Endothelial cell of umbilical vein (primary cell): Measurements from ENCODE around the gene MRPL33. TPM values are rescaled to one million over a fixed set of nuclear protein-coding genes. Genes with fewer than 3 reads are reported as not detected.
"Not testable (repeated sequence)": the region's sequence is repeated elsewhere in the genome, so short reads cannot be mapped to it uniquely, and the experiment has no call there.

Source experiments
- BruUV-seq: library from RNA; stranded (reverse); fragments of 400-500 nt; replicated peaks from 2 replicates; lab custom pipeline; 2021; lab: Mats Ljungman, UMichigan
- CTCF ChIA-PET: fragments of 300-600, 350-600 bp; sonication (Branson Sonifier 250); formaldehyde crosslinking; loops from one replicate; lab custom pipeline; 2021; ENCODE audit warnings: antibody characterized with exemption, inconsistent platforms; lab: Charles Lee
- POLR2A ChIA-PET: fragments of 300-600, 350-600 bp; sonication (Branson Sonifier 250); formaldehyde crosslinking; loops from one replicate; lab custom pipeline; 2021; ENCODE audit warnings: antibody characterized with exemption, inconsistent platforms; lab: Charles Lee
- DNase-seq: peaks from one replicate; pipeline ENCODE4 v3.0.0-alpha.2; 2011; ENCODE audit warnings: low read depth, low spot score
- FAIRE-seq: peaks from 2 replicates; lab custom pipeline; 2011; peaks lifted over from hg19 to GRCh38; lab: Jason Lieb, UNC
- H2AFZ ChIP-seq: 2 replicates; pipeline ENCODE4 v1.6.0; 2012; ENCODE audit warnings: low read depth, low read length, control low read depth, inconsistent platforms
- H3K27ac ChIP-seq: 2 replicates; pipeline ENCODE4 v1.5.1; 2011; ENCODE audit warnings: low read depth, mild to moderate bottlenecking, control low read depth, low read length, moderate library complexity; ENCODE audit not compliant: insufficient read depth
- H3K27me3 ChIP-seq, 2 experiments: 2 replicates each; pipeline versions ENCODE4 v1.6.0 to v1.6.1; 2011; ENCODE audit warnings: low read length in 2 of 2, mixed read lengths in 1 of 2; ENCODE audit not compliant: control insufficient read depth in 2 of 2, insufficient read depth in 2 of 2
- H3K36me3 ChIP-seq, 2 experiments: 2 replicates in 1 of 2; 3 replicates in 1 of 2; pipeline ENCODE4 v1.5.1; 2011; ENCODE audit warnings: low read length in 2 of 2, mild to moderate bottlenecking in 1 of 2, moderate library complexity in 1 of 2; ENCODE audit not compliant: control insufficient read depth in 2 of 2, insufficient read depth in 2 of 2; ENCODE audit errors: extremely low read depth in 1 of 2
- H3K4me1 ChIP-seq: 3 replicates; pipeline ENCODE4 v1.5.1; 2011; ENCODE audit warnings: mild to moderate bottlenecking, low read length; ENCODE audit not compliant: control insufficient read depth, insufficient read depth; ENCODE audit errors: extremely low read depth
- H3K4me2 ChIP-seq: 2 replicates; pipeline ENCODE4 v1.6.1; 2011; ENCODE audit warnings: low read length, control low read depth, mixed read lengths; ENCODE audit not compliant: insufficient read depth
- H3K4me3 ChIP-seq, 3 experiments: fragments of 200-600 bp in 1 of 3; sonication (generic), shearing (Covaris generic) in 1 of 3; replicated peaks in 1 of 3; 2 replicates each; pipeline ENCODE4 v1.5.1; 2011 to 2016; ENCODE audit warnings: control low read depth in 3 of 3, low read length in 3 of 3, mild to moderate bottlenecking in 2 of 3, inconsistent platforms in 1 of 3, low read depth in 1 of 3, moderate library complexity in 1 of 3; ENCODE audit not compliant: insufficient read depth in 1 of 3
- H3K79me2 ChIP-seq: 2 replicates; pipeline ENCODE4 v1.6.0; 2012; ENCODE audit warnings: low read length, inconsistent platforms; ENCODE audit not compliant: control insufficient read depth, insufficient read depth
- H3K9ac ChIP-seq: replicated peaks from 2 replicates; pipeline ENCODE3; 2011; ENCODE audit warnings: low read length, control low read depth; ENCODE audit not compliant: insufficient read depth; ENCODE audit errors: extremely low read depth
- H3K9me1 ChIP-seq: replicated peaks from 3 replicates; pipeline ENCODE4 v1.6.0; 2011; ENCODE audit warnings: mild to moderate bottlenecking, low read length; ENCODE audit not compliant: control insufficient read depth, insufficient read depth; ENCODE audit errors: extremely low read depth
- H3K9me3 ChIP-seq: replicated peaks from 2 replicates; pipeline ENCODE4 v1.5.1; 2012; ENCODE audit warnings: low read length, inconsistent platforms; ENCODE audit not compliant: control insufficient read depth, insufficient read depth
- H4K20me1 ChIP-seq: replicated peaks from 2 replicates; pipeline ENCODE3; 2011; ENCODE audit warnings: mild to moderate bottlenecking, low read length; ENCODE audit not compliant: control insufficient read depth, insufficient read depth; ENCODE audit errors: extremely low read depth
- CTCF ChIP-seq, 2 donors: IDR thresholded peaks; 1 replicate in 1 of 2; 2 replicates in 1 of 2; pipeline ENCODE4 v1.5.1; 2011; ENCODE audit warnings: low read length in 2 of 2, mild to moderate bottlenecking in 2 of 2, moderate library complexity in 2 of 2, control low read depth in 1 of 2, inconsistent platforms in 1 of 2, low read depth in 1 of 2; ENCODE audit not compliant: insufficient read depth in 1 of 2; ENCODE audit errors: extremely low read depth in 1 of 2
- EZH2 ChIP-seq: IDR thresholded peaks from 2 replicates; pipeline ENCODE4 v1.6.1; 2012; ENCODE audit warnings: borderline replicate concordance, low read depth, mild to moderate bottlenecking, moderate library complexity, low read length, inconsistent platforms; ENCODE audit not compliant: severe bottlenecking
- FOS ChIP-seq: IDR thresholded peaks from 2 replicates; pipeline ENCODE4 v1.6.1; 2011; ENCODE audit warnings: mild to moderate bottlenecking, low read length, moderate library complexity, borderline replicate concordance; ENCODE audit not compliant: insufficient read depth
- GATA2 ChIP-seq: IDR thresholded peaks from 2 replicates; pipeline ENCODE4 v1.7.0; 2011; ENCODE audit warnings: low read depth, mild to moderate bottlenecking, moderate library complexity, mixed read lengths, low read length; ENCODE audit not compliant: insufficient read length, insufficient read depth
- JUN ChIP-seq: IDR thresholded peaks from 2 replicates; pipeline ENCODE4 v1.6.1; 2011; ENCODE audit warnings: borderline replicate concordance, low read depth; ENCODE audit not compliant: insufficient read length, insufficient read depth
- MAX ChIP-seq: IDR thresholded peaks from 2 replicates; pipeline ENCODE4 v1.6.1; 2011; ENCODE audit not compliant: insufficient read depth, insufficient read length
- MYC ChIP-seq: IDR thresholded peaks from one replicate; pipeline ENCODE4 v1.6.1; 2011; ENCODE audit warnings: mild to moderate bottlenecking, low read depth, low read length
- POLR2A ChIP-seq: IDR thresholded peaks from 2 replicates; pipeline ENCODE4 v1.6.1; 2012; ENCODE audit warnings: low read depth, mild to moderate bottlenecking, control low read depth, low read length
- POLR2AphosphoS5 ChIP-seq: IDR thresholded peaks from 2 replicates; pipeline ENCODE4 v1.6.1; 2012; ENCODE audit warnings: low read depth, mild to moderate bottlenecking, control low read depth, low read length, moderate library complexity; ENCODE audit not compliant: insufficient read depth
- dilution Hi-C: fragments of 300-500 bp; cut with MboI; formaldehyde crosslinking; loops from one replicate; pipeline ENCODE4 v1.15.0; 2019; ENCODE audit warnings: low sequenced_read_pairs; ENCODE audit not compliant: extremely low pct_ligation_motif_present
- intact Hi-C: fragments of 100-400 bp; cut with micrococcal nuclease; formaldehyde crosslinking; loops from one replicate; pipeline ENCODE4 v1.10.0; 2022
- polyA plus RNA-seq, 4 experiments: library from polyadenylated mRNA; depleted of rRNA in 3 of 4; stranded (reverse) in 3 of 4; unstranded in 1 of 4; fragments of >200 nt; gene quantifications; 2 replicates each; pipeline versions ENCODE4 v1.2.1 to v1.2.3, GENCODE V29; 2011 to 2012; ENCODE audit warnings: missing spikeins in 1 of 4
- total RNA-seq: library from RNA; stranded (reverse); gene quantifications from 2 replicates; pipeline ENCODE4 v1.2.3, GENCODE V29; 2021

Gene MRPL33
- total and polyA plus RNA-seq, 2 donors (not counting 3 experiments of a cell fraction or from before 2014, with no cell fraction given): 36.1 to 97.4 TPM

GRCh38 chr2:27763907-27764267 is 7.6 kb upstream of the MRPL33 start:
- Histone ChIP-seq H3K9ac (no peak overlapping the region), H3K4me2 (no peak overlapping the region), H2AFZ (no peak overlapping the region), H3K79me2 (no peaks in the 10 kb centered on the region), H3K4me3 (no peak overlapping the region), H3K9me3 (no peaks in the 10 kb centered on the region), H3K27ac (no peak overlapping the region), H4K20me1 (no peaks in the 10 kb centered on the region), H3K36me3 (no peaks in the 10 kb centered on the region), H3K9me1 (no peaks in the 10 kb centered on the region), H3K4me1 (peaks cover 7% of the 10 kb centered on the region), H3K27me3 (no peaks in the 10 kb centered on the region)
- dilution Hi-C loops (no loop called here), intact Hi-C loops (no loop called here)
- ChIA-PET CTCF (interaction anchor here (1.6 kb wide), 1 partner anchor 10 kb away, joined by 4 read pairs; no protein-coding TSS in a partner anchor), POLR2A (no interaction called here)
- DNase-seq (no peak), FAIRE-seq (no peak)
- TF ChIP-seq MAX: no peak
- no peak for TF ChIP-seq MYC
- TF ChIP-seq FOS: no peak
- TF ChIP-seq POLR2AphosphoS5: no peak
- no peak for TF ChIP-seq EZH2
- TF ChIP-seq GATA2: no peak
- no peak for TF ChIP-seq CTCF (IDR thresholded peaks at IDR 0.05; ENCODE audit: extremely low read depth in 1 of 2, insufficient read depth in 1 of 2, low read depth in 1 of 2, low read length in 2 of 2)
- TF ChIP-seq POLR2A: no peak
- TF ChIP-seq JUN: no peak
- no TSS peak for BruUV-seq

GRCh38 chr2:27764526-27764925 is 7.0 kb upstream of the MRPL33 start:
- H3K9me1 ChIP-seq, H4K20me1 ChIP-seq, DNase-seq, H3K4me3 ChIP-seq, H3K27me3 ChIP-seq, H3K27ac ChIP-seq, H3K79me2 ChIP-seq, dilution Hi-C loops, intact Hi-C loops, FAIRE-seq, H2AFZ ChIP-seq, H3K4me2 ChIP-seq, H3K9me3 ChIP-seq, H3K9ac ChIP-seq, BruUV-seq, H3K36me3 ChIP-seq, H3K4me1 ChIP-seq: not testable (repeated sequence)
- POLR2A ChIA-PET: interaction anchor here (0.5 to 0.6 kb wide), 2 partner anchors 20 to 492 kb away, joined by 3 to 7 read pairs; no protein-coding TSS in a partner anchor
- CTCF ChIA-PET: interaction anchor here (1.6 kb wide), 1 partner anchor 10 kb away, joined by 4 read pairs; no protein-coding TSS in a partner anchor
